ENCODE measurements around the gene MYO15A.

GRCh38 chr17:18184143-18185031, 75.8 kb downstream of the MYO15A start:
- TF ChIP-seq EP300 (IDR thresholded peaks at IDR 0.05), result no peak
- TF ChIP-seq, protein P1, sequence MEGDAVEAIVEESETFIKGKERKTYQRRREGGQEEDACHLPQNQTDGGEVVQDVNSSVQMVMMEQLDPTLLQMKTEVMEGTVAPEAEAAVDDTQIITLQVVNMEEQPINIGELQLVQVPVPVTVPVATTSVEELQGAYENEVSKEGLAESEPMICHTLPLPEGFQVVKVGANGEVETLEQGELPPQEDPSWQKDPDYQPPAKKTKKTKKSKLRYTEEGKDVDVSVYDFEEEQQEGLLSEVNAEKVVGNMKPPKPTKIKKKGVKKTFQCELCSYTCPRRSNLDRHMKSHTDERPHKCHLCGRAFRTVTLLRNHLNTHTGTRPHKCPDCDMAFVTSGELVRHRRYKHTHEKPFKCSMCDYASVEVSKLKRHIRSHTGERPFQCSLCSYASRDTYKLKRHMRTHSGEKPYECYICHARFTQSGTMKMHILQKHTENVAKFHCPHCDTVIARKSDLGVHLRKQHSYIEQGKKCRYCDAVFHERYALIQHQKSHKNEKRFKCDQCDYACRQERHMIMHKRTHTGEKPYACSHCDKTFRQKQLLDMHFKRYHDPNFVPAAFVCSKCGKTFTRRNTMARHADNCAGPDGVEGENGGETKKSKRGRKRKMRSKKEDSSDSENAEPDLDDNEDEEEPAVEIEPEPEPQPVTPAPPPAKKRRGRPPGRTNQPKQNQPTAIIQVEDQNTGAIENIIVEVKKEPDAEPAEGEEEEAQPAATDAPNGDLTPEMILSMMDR (IDR thresholded peaks at IDR 0.05), result no peak

Data from esophagus muscularis mucosa (tissue), 3 donors.